GM21367 (cell line): ENCODE data around the gene MACROD2.

Source experiments
- ATAC-seq: cut with Tn5 transposase; IDR thresholded peaks from one replicate; pipeline ENCODE4 v1.9.1; 2021; ENCODE audit not compliant: unreplicated experiment

The MACROD2 gene

GRCh38 chr20:14631011-14631410 is 635.7 kb downstream of the MACROD2 start:
- ATAC-seq, result no peak

- no peak for ATAC-seq
Measured at GRCh38 chr20:14632906-14633305, 637.6 kb downstream of the MACROD2 start.

GRCh38 chr20:14633507-14633906 is 638.2 kb downstream of the MACROD2 start:
- ATAC-seq, result no peak

- no peak for ATAC-seq
Measured at GRCh38 chr20:14634665-14635064, 639.3 kb downstream of the MACROD2 start.

- ATAC-seq, result no peak
Measured at GRCh38 chr20:14637441-14637840, 642.1 kb downstream of the MACROD2 start.

- no peak for ATAC-seq
Measured at GRCh38 chr20:14643146-14643545, 647.8 kb downstream of the MACROD2 start.

- no peak for ATAC-seq
Measured at GRCh38 chr20:14643556-14643955, 648.2 kb downstream of the MACROD2 start.

GRCh38 chr20:14644306-14645097 is 649.2 kb downstream of the MACROD2 start:
- ATAC-seq, result no peak

- no peak for ATAC-seq
Measured at GRCh38 chr20:14647016-14647415, 651.7 kb downstream of the MACROD2 start.

- ATAC-seq, result no peak
Measured at GRCh38 chr20:14649662-14650061, 654.3 kb downstream of the MACROD2 start.

GRCh38 chr20:14657266-14658005 is 662.1 kb downstream of the MACROD2 start:
- ATAC-seq, result no peak

- ATAC-seq, result no peak
Measured at GRCh38 chr20:14664101-14664500, 668.8 kb downstream of the MACROD2 start.

GRCh38 chr20:14666696-14667095 is 671.4 kb downstream of the MACROD2 start:
- ATAC-seq, result no peak

GRCh38 chr20:14667226-14667625 is 671.9 kb downstream of the MACROD2 start:
- no peak for ATAC-seq

GRCh38 chr20:14672066-14672465 is 676.8 kb downstream of the MACROD2 start:
- no peak for ATAC-seq

- no peak for ATAC-seq
Measured at GRCh38 chr20:14673164-14673563, 677.8 kb downstream of the MACROD2 start.

- ATAC-seq, result no peak
Measured at GRCh38 chr20:14677455-14677854, 682.1 kb downstream of the MACROD2 start.

GRCh38 chr20:14685183-14685582 is 689.9 kb downstream of the MACROD2 start:
- ATAC-seq, result no peak

GRCh38 chr20:14687313-14687712 is 692.0 kb downstream of the MACROD2 start:
- no peak for ATAC-seq

- no peak for ATAC-seq
Measured at GRCh38 chr20:14688005-14688404, 692.7 kb downstream of the MACROD2 start.

GRCh38 chr20:14691994-14692393 is 696.7 kb downstream of the MACROD2 start:
- no peak for ATAC-seq

- no peak for ATAC-seq
Measured at GRCh38 chr20:14696478-14696877, 701.2 kb downstream of the MACROD2 start.
